Measurements from ENCODE around the gene ARHGAP27. TPM values are rescaled to one million over a fixed set of nuclear protein-coding genes. Genes with fewer than 3 reads are reported as not detected.

The ARHGAP27 gene
- total RNA-seq, 2 experiments from 2014 or later = 55.5 to 56.8 TPM

DNA sequence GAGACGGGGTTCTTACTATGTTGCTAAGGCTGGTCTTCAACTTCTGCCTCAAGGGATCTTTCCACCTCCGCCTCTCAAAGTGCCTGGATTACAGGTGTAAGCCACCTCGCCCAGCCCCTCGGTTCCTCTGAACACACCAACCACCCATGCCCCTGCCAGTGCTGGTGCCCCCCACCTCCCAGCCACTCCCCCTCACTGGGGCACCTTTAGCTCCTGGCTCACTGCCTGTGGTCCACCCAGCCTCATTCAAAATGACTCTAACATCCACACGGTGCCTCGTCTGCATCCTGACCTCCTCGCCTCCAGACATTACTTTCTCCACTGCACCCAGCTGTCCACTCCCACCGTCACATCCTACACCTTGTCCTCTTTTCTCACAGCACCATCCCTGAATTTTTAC lies 55.3 kb downstream of the ARHGAP27 start:
- Histone ChIP-seq H3K9me2 (ENCODE audit: insufficient read depth, low read length) (no peaks in the 10 kb centered on the region), H3K4me2 (ENCODE audit: low read length) (no peak overlapping the region), H3K4me1 (ENCODE audit: insufficient read depth, low read length, poor library complexity, severe bottlenecking) (no peaks in the 10 kb centered on the region), H3K36me3 (ENCODE audit: insufficient read depth, low read length) (no peaks in the 10 kb centered on the region), H4K20me1 (ENCODE audit: insufficient read depth, low read length) (no peaks in the 10 kb centered on the region), H3K79me2 (ENCODE audit: insufficient read depth, low read depth, low read length) (no peaks in the 10 kb centered on the region), H2AFZ (ENCODE audit: low read length) (no peak overlapping the region), H3K27ac (ENCODE audit: low read depth, low read length, poor library complexity, severe bottlenecking) (no peak overlapping the region), H3K9me3 (ENCODE audit: low read length) (no peaks in the 10 kb centered on the region), H3K4me3 (ENCODE audit: low read depth, low read length, poor library complexity, severe bottlenecking) (no peak overlapping the region)
- ChIA-PET CTCF (ENCODE audit: unreplicated experiment) (no interaction called here), POLR2A (interaction anchor here (0.6 to 0.8 kb wide), 3 partner anchors 15 to 89 kb away, joined by 3 to 4 read pairs (median 3); no protein-coding TSS in a partner anchor)
- TF ChIP-seq, protein P1, sequence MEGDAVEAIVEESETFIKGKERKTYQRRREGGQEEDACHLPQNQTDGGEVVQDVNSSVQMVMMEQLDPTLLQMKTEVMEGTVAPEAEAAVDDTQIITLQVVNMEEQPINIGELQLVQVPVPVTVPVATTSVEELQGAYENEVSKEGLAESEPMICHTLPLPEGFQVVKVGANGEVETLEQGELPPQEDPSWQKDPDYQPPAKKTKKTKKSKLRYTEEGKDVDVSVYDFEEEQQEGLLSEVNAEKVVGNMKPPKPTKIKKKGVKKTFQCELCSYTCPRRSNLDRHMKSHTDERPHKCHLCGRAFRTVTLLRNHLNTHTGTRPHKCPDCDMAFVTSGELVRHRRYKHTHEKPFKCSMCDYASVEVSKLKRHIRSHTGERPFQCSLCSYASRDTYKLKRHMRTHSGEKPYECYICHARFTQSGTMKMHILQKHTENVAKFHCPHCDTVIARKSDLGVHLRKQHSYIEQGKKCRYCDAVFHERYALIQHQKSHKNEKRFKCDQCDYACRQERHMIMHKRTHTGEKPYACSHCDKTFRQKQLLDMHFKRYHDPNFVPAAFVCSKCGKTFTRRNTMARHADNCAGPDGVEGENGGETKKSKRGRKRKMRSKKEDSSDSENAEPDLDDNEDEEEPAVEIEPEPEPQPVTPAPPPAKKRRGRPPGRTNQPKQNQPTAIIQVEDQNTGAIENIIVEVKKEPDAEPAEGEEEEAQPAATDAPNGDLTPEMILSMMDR (conservative IDR thresholded peaks at IDR 0.05; ENCODE audit: low read length) = no peak
- TF ChIP-seq EZH2phosphoT487 (IDR thresholded peaks at IDR 0.05; ENCODE audit: borderline replicate concordance, low read depth, low read length) = no peak
- no peak for DNase-seq (ENCODE audit: low spot score)
- no TSS peak for BruUV-seq (replicated peaks)
- intact Hi-C loops (cut with micrococcal nuclease; ENCODE audit: unreplicated experiment) = no loop called here

DNA sequence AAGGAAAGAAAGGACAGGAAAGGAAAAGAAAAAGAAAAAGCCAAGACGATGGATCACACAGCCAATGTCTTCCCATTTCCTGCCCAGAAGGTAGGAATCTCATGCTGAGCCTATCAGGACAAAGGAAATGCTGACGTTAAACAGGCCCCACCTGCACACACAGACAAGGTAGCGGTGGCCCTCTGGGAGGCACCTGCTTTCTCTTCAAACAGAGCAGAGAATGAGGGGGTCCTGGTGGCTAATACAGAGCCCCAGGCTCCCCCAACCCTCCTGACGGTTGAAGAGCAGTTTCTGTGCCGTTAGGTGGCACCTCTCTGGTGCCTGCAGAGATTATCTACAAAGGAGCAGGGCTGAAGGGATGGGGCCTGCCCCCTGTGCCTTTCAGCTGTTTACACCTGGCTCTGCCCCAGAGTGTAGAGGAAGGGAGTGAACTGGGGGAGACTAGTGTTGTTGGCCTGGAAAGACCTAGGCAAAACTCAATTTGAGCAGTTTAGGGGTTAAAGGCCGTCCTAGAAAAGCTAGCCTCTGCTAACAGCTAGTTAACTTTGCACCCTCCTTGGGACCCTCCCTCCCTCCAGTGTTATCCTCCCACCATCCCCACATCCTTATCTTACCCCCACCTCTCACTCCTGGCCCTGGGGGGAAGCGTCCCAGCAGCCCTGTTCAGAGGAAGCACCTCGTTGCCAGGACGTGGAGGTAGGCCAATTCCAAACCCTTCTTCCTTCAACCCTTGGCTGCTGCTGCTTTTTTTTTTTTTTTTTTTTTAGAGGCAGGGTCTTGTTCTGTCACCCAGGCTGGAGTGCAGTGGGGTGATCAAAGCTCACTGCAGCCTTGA lies 56.3 kb downstream of the ARHGAP27 start:
- Histone ChIP-seq H3K36me3 (ENCODE audit: insufficient read depth, low read length) (no peaks in the 10 kb centered on the region), H3K4me2 (ENCODE audit: low read length) (no peak overlapping the region), H4K20me1 (ENCODE audit: insufficient read depth, low read length) (no peaks in the 10 kb centered on the region), H2AFZ (ENCODE audit: low read length) (no peak overlapping the region), H3K4me1 (ENCODE audit: insufficient read depth, low read length, poor library complexity, severe bottlenecking) (no peaks in the 10 kb centered on the region), H3K9me3 (ENCODE audit: low read length) (no peaks in the 10 kb centered on the region), H3K4me3 (ENCODE audit: low read depth, low read length, poor library complexity, severe bottlenecking) (no peak overlapping the region), H3K79me2 (ENCODE audit: insufficient read depth, low read depth, low read length) (no peaks in the 10 kb centered on the region), H3K9me2 (ENCODE audit: insufficient read depth, low read length) (no peaks in the 10 kb centered on the region), H3K27ac (ENCODE audit: low read depth, low read length, poor library complexity, severe bottlenecking) (no peak overlapping the region)
- CTCF ChIA-PET (ENCODE audit: unreplicated experiment) = no interaction called here
- BruUV-seq (replicated peaks) = no TSS peak
- DNase-seq (ENCODE audit: low spot score) = no peak
- POLR2A ChIA-PET = interaction anchor here (0.6 to 0.7 kb wide), 2 partner anchors 14 to 88 kb away, joined by 3 to 4 read pairs; no protein-coding TSS in a partner anchor
- no peak for TF ChIP-seq EZH2phosphoT487 (IDR thresholded peaks at IDR 0.05; ENCODE audit: borderline replicate concordance, low read depth, low read length)
- intact Hi-C loops (cut with micrococcal nuclease; ENCODE audit: unreplicated experiment) = no loop called here

DNA sequence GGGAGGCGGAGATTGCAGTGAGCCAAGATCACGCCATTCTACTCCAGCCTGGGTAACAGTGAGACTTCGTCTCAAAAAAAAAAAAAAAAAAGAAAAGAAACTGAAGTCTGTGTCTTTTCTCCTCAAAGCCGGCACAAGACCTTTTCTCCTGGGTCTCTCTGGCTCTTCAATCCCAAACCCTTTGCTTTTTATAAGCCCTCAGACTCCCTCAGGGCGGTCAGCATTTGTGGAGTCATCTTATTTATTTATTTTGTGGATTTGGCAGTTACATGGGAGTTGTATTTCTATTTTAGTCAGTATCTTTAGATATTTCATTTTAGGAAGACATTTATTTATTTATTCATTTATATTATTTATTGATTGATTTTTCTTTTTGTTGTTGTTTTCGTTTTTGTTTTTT lies 58.2 kb downstream of the ARHGAP27 start:
- Histone ChIP-seq H3K4me1 (ENCODE audit: insufficient read depth, low read length, poor library complexity, severe bottlenecking) (no peaks in the 10 kb centered on the region), H3K4me2 (ENCODE audit: low read length) (no peak overlapping the region), H3K4me3 (ENCODE audit: low read depth, low read length, poor library complexity, severe bottlenecking) (no peak overlapping the region), H3K9me2 (ENCODE audit: insufficient read depth, low read length) (no peaks in the 10 kb centered on the region), H2AFZ (ENCODE audit: low read length) (no peak overlapping the region), H3K36me3 (ENCODE audit: insufficient read depth, low read length) (no peaks in the 10 kb centered on the region), H3K79me2 (ENCODE audit: insufficient read depth, low read depth, low read length) (no peaks in the 10 kb centered on the region), H4K20me1 (ENCODE audit: insufficient read depth, low read length) (no peaks in the 10 kb centered on the region), H3K9me3 (ENCODE audit: low read length) (no peaks in the 10 kb centered on the region), H3K27ac (ENCODE audit: low read depth, low read length, poor library complexity, severe bottlenecking) (no peak overlapping the region)
- ChIA-PET POLR2A (no interaction called here), CTCF (ENCODE audit: unreplicated experiment) (no interaction called here)
- intact Hi-C loops (cut with micrococcal nuclease; ENCODE audit: unreplicated experiment) = no loop called here
- no peak for DNase-seq (ENCODE audit: low spot score)
- TF ChIP-seq EZH2phosphoT487 (IDR thresholded peaks at IDR 0.05; ENCODE audit: borderline replicate concordance, low read depth, low read length) = no peak
- TF ChIP-seq, protein P1 (conservative IDR thresholded peaks at IDR 0.05; ENCODE audit: low read length) = no peak
- no TSS peak for BruUV-seq (replicated peaks)

Measured in OCI-LY7 (cell line).